Right atrium auricular region (tissue), 2 donors: Measurements from ENCODE around the gene COG3. TPM values are rescaled to one million over a fixed set of nuclear protein-coding genes. Genes with fewer than 3 reads are reported as not detected.

Experiments used
- DNase-seq: peaks from one replicate; pipeline ENCODE4 v3.0.0-alpha.2; 2019; ENCODE audit warnings: low spot score
- H3K27ac ChIP-seq, 2 donors: fragments of 200-600 bp; sonication (generic); 1 replicate in 1 of 2; 2 replicates in 1 of 2; pipeline ENCODE4 v1.5.1; 2016 to 2019
- H3K27me3 ChIP-seq, 2 donors: fragments of 200-600 bp; sonication (generic); one replicate each; pipeline versions ENCODE4 v1.5.1 to v1.6.0; 2017 to 2019
- H3K36me3 ChIP-seq: fragments of 200-600 bp; sonication (generic); one replicate; pipeline ENCODE4 v1.5.1; 2016
- H3K4me1 ChIP-seq, 2 donors: fragments of 200-600 bp; sonication (generic); one replicate each; pipeline versions ENCODE4 v1.5.1 to v1.6.0; 2017 to 2019
- H3K4me3 ChIP-seq, 2 donors: fragments of 200-600 bp; sonication (generic); 1 replicate in 1 of 2; 2 replicates in 1 of 2; pipeline ENCODE4 v1.5.1; 2017 to 2019; ENCODE audit warnings: mild to moderate bottlenecking in 1 of 2, moderate library complexity in 1 of 2
- H3K9me3 ChIP-seq, 2 donors: fragments of 200-600 bp; sonication (generic); one replicate each; pipeline ENCODE4 v1.5.1; 2019
- CTCF ChIP-seq, 2 donors: fragments of 200-600 bp; sonication (generic); IDR thresholded peaks; one replicate each; pipeline ENCODE4 v1.5.1; 2019; ENCODE audit warnings: antibody characterized with exemption in 2 of 2
- total RNA-seq, 2 donors: library from RNA; depleted of rRNA; stranded (reverse); fragments of >200 nt; gene quantifications; one replicate each; pipeline ENCODE4 v1.1.0, GENCODE V29; 2016

COG3 gene
- total RNA-seq, 2 donors from 2014 or later: 15.7 to 20.3 TPM

DNA sequence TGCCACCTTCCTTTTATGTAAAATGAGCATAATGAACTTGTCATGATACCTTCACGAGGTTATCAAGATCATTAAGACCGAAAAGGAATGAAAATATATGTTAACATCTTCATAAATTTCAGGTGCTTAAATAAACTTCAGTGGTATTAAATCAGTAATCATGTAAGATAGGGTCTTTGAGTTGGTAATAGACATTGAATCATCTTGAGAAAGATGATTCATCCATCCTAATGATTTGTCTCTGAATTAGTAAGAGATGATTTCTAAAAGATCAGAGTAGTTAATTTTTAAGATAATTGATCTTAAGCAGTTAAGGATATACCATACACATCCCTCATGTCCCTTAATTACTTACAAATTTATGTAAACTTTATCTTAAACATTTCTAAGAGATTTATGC lies 52.0 kb downstream of the COG3 start:
- H3K27me3 ChIP-seq: no peaks in the 10 kb centered on the region
- no peak for DNase-seq
- no peak overlapping the region for H3K4me3 ChIP-seq
- no peaks in the 10 kb centered on the region for H3K9me3 ChIP-seq
- no peaks in the 10 kb centered on the region for H3K4me1 ChIP-seq
- H3K27ac ChIP-seq: no peak overlapping the region
- no peak for TF ChIP-seq CTCF (IDR thresholded peaks at IDR 0.05)
- H3K36me3 ChIP-seq: peaks cover 71% of the 10 kb centered on the region

DNA sequence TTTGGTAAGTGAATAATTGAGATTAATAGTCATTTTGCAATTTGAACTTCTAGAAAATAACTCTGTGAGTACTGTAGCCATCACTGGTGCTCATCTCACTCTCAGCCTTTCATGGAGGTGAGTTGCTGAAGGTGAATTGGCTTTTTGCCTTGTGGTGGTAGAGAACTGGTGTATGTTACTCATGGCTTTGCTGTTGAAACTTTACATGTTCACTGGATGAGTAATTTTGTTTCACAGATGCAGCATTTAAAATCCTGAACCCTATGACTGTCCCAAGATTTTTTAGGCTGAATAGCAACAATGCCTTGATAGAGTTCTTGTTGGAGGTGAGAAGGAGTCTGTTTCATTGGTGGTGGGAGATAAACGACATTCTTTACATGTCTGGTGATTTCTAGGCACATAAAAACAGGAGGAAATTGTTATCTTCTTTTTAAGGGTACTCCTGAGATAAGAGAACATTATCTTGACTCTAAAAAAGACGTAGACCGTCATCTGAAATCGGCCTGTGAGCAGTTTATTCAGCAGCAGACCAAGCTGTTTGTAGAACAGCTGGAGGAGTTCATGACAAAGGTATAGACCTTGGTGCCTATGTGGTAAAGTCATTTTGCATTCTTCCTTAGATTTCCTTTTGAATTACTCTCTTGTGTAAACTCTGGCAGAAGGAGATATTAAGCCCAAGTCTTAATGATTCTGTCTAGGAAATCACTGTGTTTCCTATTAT lies 53.9 kb downstream of the COG3 start:
- no peak for TF ChIP-seq CTCF (IDR thresholded peaks at IDR 0.05)
- Histone ChIP-seq H3K4me3 (no peak overlapping the region), H3K27ac (no peak overlapping the region), H3K36me3 (peaks cover 57% of the 10 kb centered on the region), H3K9me3 (no peaks in the 10 kb centered on the region), H3K27me3 (no peaks in the 10 kb centered on the region), H3K4me1 (no peaks in the 10 kb centered on the region)
- DNase-seq: no peak

DNA sequence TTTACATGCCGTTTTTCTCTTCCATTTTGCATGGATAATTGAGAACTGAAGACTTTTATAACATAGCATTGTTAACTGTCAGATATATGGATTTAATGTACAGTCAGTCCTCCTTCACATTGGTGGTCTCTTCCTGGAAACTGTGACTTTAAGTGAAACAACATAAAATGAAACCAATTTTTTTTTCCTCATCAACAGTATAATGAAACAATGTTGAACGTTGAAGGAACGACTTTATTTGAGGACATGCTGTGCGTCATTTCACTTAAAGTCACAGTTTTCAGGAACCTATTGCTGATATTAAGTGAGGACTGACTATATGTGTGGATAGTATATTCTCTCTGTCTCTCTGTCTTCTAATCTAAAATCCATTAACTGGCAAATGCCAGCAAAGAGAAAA lies 54.8 kb downstream of the COG3 start:
- DNase-seq: no peak
- Histone ChIP-seq H3K4me3 (no peak overlapping the region), H3K27me3 (no peaks in the 10 kb centered on the region), H3K36me3 (peaks cover 49% of the 10 kb centered on the region), H3K4me1 (no peaks in the 10 kb centered on the region), H3K27ac (no peak overlapping the region), H3K9me3 (no peaks in the 10 kb centered on the region)
- no peak for TF ChIP-seq CTCF (IDR thresholded peaks at IDR 0.05)

- DNase-seq: no peak
- Histone ChIP-seq H3K27me3 (no peaks in the 10 kb centered on the region), H3K36me3 (peaks cover 37% of the 10 kb centered on the region), H3K27ac (no peak overlapping the region), H3K4me3 (no peak overlapping the region), H3K9me3 (no peaks in the 10 kb centered on the region), H3K4me1 (no peaks in the 10 kb centered on the region)
- TF ChIP-seq CTCF (IDR thresholded peaks at IDR 0.05): no peak
These were observed 56.6 kb downstream of the COG3 start for GRCh38 chr13:45521297-45521696.

DNA sequence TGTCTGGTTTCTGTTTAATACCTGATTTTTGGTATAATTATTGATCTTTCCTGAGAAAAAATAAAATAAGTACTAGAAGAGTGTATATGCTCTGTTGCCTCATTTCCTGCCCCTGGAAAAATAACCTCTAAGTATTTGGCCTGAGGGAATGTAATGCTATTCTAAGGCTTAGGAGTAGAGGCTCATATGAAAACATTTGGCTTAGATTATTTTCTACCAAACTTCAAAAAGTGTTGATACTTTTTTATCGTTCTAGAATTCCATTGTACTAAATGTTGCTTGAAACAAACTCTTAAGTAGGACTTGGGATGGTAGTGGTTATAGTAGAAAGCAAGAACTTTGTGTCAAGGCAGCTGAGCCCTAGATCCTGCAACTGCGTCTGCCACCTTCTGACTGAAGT lies 57.8 kb downstream of the COG3 start:
- peaks cover 28% of the 10 kb centered on the region for H3K36me3 ChIP-seq
- no peaks in the 10 kb centered on the region for H3K27me3 ChIP-seq
- no peaks in the 10 kb centered on the region for H3K9me3 ChIP-seq
- H3K4me3 ChIP-seq: no peak overlapping the region
- H3K27ac ChIP-seq: no peak overlapping the region
- no peak for TF ChIP-seq CTCF (IDR thresholded peaks at IDR 0.05)
- no peaks in the 10 kb centered on the region for H3K4me1 ChIP-seq
- no peak for DNase-seq
